Dendritic cell treated with granulocyte-macrophage colony-stimulating factor and Interleukin-4, amounts not matched to agents 40 ng/mL and 50 ng/mL, for 4 days (primary cell): Measurements from ENCODE around the gene FAM240A.
"Not testable (repeated sequence)": the region's sequence is repeated elsewhere in the genome, so short reads cannot be mapped to it uniquely, and the experiment has no call there.

Source experiments
- H3K27ac Mint-ChIP-seq: one replicate; pipeline ENCODE4 v1.8.0; 2022; ENCODE audit warnings: mild to moderate bottlenecking, mixed read lengths
- H3K27me3 Mint-ChIP-seq: one replicate; pipeline ENCODE4 v1.8.0; 2022; ENCODE audit warnings: mild to moderate bottlenecking, mixed read lengths
- H3K36me3 Mint-ChIP-seq: one replicate; pipeline ENCODE4 v1.8.0; 2022; ENCODE audit warnings: low read depth, mixed read lengths
- H3K4me1 Mint-ChIP-seq: one replicate; pipeline ENCODE4 v1.8.0; 2022; ENCODE audit warnings: low read depth, mixed read lengths
- H3K4me3 Mint-ChIP-seq: one replicate; pipeline ENCODE4 v1.8.0; 2022; ENCODE audit warnings: mild to moderate bottlenecking, moderate library complexity, mixed read lengths
- H3K9me3 Mint-ChIP-seq: one replicate; pipeline ENCODE4 v1.8.0; 2022; ENCODE audit warnings: mixed read lengths
- intact Hi-C: fragments of 100-400 bp; cut with micrococcal nuclease; formaldehyde crosslinking; loops from one replicate; pipeline ENCODE4 v1.15.0; 2022

FAM240A gene

DNA sequence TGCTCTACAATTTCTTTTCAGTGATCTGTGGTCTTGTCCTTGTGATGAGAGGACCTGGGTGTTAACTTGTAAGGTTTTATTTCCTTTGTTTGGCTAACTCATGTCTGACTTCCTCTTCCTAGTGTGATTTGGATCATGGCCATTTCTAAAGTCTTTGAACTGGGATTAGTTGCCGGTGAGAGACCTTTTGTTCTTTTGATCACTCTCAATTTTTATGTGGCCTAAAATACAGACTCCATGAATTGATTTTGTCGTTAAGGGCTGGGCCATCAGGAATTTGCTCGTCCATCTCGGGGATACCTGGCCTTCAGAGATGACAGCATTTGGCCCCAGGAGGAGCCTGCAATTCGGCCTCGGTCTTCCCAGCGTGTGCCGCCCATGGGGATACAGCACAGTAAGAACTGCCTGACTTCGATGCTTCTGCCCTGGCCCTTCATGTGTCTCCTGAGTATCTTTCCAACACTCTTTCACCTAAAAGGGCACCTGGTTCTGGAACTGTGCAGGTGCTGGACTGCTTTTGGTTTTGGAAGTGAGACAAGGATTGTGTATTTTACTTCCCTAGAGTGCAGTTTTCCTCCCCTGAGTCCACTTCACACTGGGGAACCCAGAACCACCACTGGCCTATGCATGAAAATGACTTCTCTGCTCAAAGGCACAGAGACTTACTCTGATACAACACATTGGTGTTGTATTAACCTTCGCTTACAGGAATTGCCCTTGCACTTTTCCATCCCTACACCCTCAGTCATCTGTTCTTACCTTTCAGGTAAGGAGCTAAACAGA, 33.2 kb upstream of the FAM240A start:
- Mint-ChIP-seq H3K4me3 (no peak overlapping the region), H3K27me3 (peaks cover 44% of the 10 kb centered on the region), H3K27ac (no peak overlapping the region), H3K4me1 (peaks cover 6% of the 10 kb centered on the region), H3K9me3 (no peaks in the 10 kb centered on the region), H3K36me3 (no peaks in the 10 kb centered on the region)
- intact Hi-C loops = no loop called here

DNA sequence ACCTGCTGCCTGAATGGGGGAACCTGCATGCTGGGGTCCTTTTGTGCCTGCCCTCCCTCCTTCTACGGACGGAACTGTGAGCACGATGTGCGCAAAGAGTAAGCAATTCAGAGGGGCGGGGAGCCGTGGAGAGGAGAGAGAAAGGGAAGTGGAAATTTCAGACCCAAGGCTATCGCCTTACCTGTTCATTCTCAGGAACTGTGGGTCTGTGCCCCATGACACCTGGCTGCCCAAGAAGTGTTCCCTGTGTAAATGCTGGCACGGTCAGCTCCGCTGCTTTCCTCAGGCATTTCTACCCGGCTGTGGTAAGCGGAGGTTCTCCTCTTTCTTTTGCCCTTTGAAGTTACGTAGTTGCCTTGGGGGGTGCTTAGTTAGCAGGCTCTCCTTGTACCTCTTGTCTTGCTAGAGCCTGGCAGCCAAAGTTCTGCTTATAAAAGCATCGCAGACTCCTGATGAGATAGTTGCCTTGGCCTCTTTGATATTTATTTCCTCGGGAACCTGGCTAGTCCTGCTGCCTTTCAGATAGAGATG, 32.5 kb upstream of the FAM240A start:
- intact Hi-C loops = loop anchor here (10.0 kb wide), 1 partner anchor 55 kb away; no protein-coding TSS in a partner anchor
- H3K36me3 Mint-ChIP-seq = no peaks in the 10 kb centered on the region
- H3K27me3 Mint-ChIP-seq = peaks cover 48% of the 10 kb centered on the region
- no peaks in the 10 kb centered on the region for H3K9me3 Mint-ChIP-seq
- no peak overlapping the region for H3K27ac Mint-ChIP-seq
- no peak overlapping the region for H3K4me3 Mint-ChIP-seq
- H3K4me1 Mint-ChIP-seq = peaks cover 6% of the 10 kb centered on the region

DNA sequence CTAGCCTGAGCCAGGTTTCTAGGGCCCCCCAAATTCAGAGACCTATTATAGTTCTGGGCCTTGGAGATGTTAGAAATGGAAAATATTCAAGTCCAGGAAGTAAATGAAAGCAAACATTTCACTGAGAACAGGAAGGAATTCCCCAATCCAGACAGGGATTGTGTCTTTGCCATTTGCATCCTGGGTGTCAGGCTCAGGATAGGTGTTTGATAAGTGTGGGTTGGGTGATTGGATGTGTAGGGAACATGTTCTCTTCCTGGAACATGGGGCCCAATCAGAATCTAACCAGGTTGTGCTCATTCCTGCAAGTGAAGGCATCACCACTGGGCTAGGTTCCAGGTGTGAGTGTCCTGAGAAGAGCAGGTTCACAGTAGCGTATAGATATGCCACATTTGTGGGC, 31.6 kb upstream of the FAM240A start:
- Mint-ChIP-seq H3K27ac (no peak overlapping the region), H3K4me1 (peaks cover 6% of the 10 kb centered on the region), H3K36me3 (no peaks in the 10 kb centered on the region), H3K27me3 (peaks cover 41% of the 10 kb centered on the region), H3K9me3 (no peaks in the 10 kb centered on the region), H3K4me3 (no peak overlapping the region)
- intact Hi-C loops = loop anchor here (10.0 kb wide), 1 partner anchor 54 kb away; no protein-coding TSS in a partner anchor

DNA sequence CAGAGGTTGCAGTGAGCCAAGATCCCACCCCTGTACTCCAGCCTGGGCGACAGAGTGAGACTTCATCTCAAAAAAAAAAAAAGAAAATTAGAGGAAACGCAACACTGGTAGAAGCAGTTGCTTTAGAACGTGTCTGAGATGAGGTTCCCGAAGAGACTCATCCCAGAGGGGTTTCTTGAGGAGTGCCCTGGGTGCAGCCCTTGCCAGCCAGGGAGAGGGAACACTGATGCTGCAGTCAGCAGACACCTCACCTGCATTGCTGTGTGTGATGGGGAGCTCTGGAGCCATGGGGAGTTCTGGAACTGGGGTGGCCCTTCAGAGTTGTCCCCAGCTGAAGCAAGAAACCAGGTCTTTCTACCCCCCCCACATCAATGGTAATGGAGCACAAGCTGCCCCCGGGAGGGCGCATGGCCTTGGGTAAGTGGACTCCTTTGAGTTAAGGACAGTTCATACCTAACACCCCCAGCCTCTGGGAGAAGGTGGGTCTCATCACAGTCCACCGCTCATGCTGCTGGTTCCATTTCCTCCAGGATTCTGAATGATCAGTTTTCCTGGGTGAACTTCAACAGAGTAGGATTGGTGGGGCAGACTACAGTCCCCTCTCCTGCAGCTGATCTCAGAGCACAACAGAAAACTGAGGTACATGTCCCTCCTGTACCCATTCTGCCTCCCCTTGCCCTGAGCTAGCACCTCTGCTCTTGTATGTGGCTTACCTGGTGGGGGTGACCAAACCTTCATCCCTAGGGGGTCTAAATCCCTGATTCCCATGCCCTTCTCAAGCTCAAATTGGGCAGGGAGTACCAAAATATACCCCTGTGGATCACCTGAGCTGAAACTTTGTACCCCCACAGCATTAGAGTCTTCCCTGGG, 27.5 kb upstream of the FAM240A start:
- Mint-ChIP-seq H3K27me3 (peaks cover 20% of the 10 kb centered on the region), H3K36me3 (no peaks in the 10 kb centered on the region)

DNA sequence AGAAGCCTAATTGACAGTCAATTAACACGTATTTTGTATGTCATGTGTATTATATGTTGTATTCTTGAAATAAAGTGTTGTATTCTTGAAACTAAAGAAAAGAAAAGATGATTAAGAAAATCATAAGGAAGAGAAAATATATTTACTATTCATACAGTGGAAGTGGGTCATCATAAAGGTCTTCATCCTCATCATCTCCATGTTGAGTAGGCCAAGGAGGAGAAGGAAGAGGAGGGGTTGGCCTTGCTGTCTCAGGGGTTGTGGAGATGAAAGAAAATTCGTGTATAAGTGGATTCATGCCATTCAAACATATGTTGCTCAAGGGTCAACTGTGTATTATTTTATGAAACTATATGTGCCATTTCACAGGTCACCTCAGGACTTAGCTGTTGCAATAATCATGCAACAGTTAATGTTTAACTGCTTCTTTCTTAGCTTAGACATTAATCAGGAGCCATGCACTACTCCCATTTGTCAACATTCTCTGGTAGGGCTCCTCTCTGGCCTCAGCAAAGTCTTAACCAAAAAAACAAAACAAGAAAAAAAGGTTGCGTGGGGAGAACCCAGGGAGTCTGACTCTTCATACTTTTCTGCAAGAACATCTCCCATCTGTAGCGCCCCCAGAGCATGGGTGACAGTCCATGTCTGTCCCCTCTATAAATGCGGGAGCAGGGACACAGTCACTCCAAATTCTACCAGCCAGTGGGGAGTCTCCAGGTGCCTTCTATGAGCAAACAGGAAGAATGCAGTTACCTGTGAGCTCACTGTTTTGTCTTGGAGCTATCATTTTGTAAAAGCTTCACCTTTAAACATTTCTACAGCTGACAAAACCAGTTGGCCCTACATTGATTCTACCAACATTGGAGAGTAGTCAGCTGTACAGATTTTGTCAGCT, 26.3 kb upstream of the FAM240A start:
- no peaks in the 10 kb centered on the region for H3K9me3 Mint-ChIP-seq
- intact Hi-C loops = loop anchor here (10.0 kb wide), 1 partner anchor 49 kb away; no protein-coding TSS in a partner anchor

More for the DNA sequence above, 27.5 kb upstream of the FAM240A start:
- intact Hi-C loops = loop anchor here (10.0 kb wide), 1 partner anchor 50 kb away; no protein-coding TSS in a partner anchor
- Mint-ChIP-seq H3K4me1 (no peaks in the 10 kb centered on the region), H3K9me3 (no peaks in the 10 kb centered on the region), H3K4me3 (no peak overlapping the region), H3K27ac (no peak overlapping the region)

GRCh38 chr3:46586738-46587246, 25.5 kb upstream of the FAM240A start:
- Mint-ChIP-seq H3K27ac (no peak overlapping the region), H3K36me3 (no peaks in the 10 kb centered on the region), H3K4me1 (no peaks in the 10 kb centered on the region), H3K9me3 (no peaks in the 10 kb centered on the region), H3K27me3 (peaks cover 19% of the 10 kb centered on the region), H3K4me3 (no peak overlapping the region)
- intact Hi-C loops = loop anchor here (10.0 kb wide), 1 partner anchor 48 kb away; no protein-coding TSS in a partner anchor

More for the DNA sequence above, 26.3 kb upstream of the FAM240A start:
- H3K4me3 Mint-ChIP-seq = no peak overlapping the region
- H3K4me1 Mint-ChIP-seq = no peaks in the 10 kb centered on the region
- H3K27ac Mint-ChIP-seq = no peak overlapping the region
- peaks cover 18% of the 10 kb centered on the region for H3K27me3 Mint-ChIP-seq
- H3K36me3 Mint-ChIP-seq = no peaks in the 10 kb centered on the region

DNA sequence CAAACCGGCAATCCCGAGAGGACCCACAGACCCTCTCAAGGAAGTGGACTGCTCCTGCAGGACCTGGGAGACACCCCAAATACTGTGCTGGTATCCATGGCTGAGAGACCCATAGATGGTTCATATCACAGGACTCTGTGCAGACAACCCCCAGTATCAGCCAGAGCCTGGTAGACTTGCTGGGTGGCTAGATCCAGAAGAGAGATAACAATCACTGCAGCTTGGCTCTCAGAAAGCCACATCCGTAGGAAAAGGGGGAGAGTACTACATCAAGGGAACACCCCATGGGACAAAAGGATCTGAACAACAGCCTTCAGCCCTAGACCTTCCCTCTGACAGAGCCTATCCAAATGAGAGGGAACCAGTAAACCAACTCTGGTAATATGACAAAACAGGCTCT, 25.1 kb upstream of the FAM240A start:
- not testable (repeated sequence) for H3K36me3 Mint-ChIP-seq, H3K4me1 Mint-ChIP-seq, H3K9me3 Mint-ChIP-seq, H3K4me3 Mint-ChIP-seq, H3K27ac Mint-ChIP-seq
- peaks cover 21% of the 10 kb centered on the region for H3K27me3 Mint-ChIP-seq
- intact Hi-C loops = loop anchor here (10.0 kb wide), 1 partner anchor 48 kb away; no protein-coding TSS in a partner anchor

DNA sequence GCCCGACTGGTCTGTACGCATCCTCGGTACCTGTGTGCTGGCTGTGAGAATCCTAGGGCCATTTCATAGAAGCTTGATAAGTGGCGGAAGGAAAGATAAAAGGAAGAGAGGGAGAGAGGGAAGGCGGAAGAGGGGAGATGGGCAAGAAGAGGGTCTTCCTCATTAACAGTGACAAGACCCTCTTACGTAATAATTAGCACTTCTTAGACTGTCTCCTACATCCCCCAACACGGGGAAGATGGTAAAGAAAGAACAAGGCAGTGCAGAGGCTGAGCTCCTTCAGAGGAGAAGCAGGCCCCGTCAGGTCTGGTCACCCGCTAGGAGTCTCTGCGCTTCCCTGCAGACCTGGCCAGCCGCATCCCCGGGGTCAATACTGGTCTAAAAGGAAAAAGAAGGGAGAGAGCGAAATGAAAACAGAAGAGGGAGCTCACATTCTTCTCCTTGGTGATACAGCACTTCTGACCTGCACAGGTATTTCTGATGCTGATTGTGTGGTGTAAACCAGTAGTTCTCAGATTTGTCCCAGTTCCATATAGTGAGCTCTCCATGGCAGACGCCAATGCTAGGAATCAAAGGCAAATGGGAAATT, 19.0 kb upstream of the FAM240A start:
- H3K9me3 Mint-ChIP-seq = no peaks in the 10 kb centered on the region
- H3K4me3 Mint-ChIP-seq = no peak overlapping the region
- intact Hi-C loops = no loop called here
- no peak overlapping the region for H3K27ac Mint-ChIP-seq
- no peaks in the 10 kb centered on the region for H3K36me3 Mint-ChIP-seq
- peaks cover 15% of the 10 kb centered on the region for H3K27me3 Mint-ChIP-seq
- H3K4me1 Mint-ChIP-seq = no peaks in the 10 kb centered on the region

DNA sequence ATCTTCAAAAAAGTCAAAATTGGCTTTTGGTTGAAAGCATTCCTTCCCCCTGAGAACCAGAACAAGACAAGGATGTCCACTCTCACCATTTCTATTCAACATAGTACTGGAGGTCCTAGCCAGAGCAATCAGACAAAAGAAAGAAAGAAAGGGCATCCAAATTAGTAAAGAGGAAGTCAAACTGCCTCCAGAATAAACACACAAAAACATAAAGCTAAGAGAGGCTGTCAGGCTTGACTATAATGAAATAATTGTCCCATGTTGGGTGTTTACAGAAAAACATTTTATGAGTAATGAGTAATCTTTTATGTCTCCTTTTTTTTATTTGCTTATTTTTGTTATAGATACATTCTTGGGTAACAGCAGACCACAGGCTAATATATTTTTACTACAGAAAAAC, 18.3 kb upstream of the FAM240A start:
- H3K4me1 Mint-ChIP-seq = no peaks in the 10 kb centered on the region
- no peaks in the 10 kb centered on the region for H3K9me3 Mint-ChIP-seq
- H3K27me3 Mint-ChIP-seq = peaks cover 15% of the 10 kb centered on the region
- intact Hi-C loops = no loop called here
- H3K36me3 Mint-ChIP-seq = no peaks in the 10 kb centered on the region
- no peak overlapping the region for H3K4me3 Mint-ChIP-seq
- no peak overlapping the region for H3K27ac Mint-ChIP-seq

- intact Hi-C loops = no loop called here
- Mint-ChIP-seq H3K9me3 (no peaks in the 10 kb centered on the region), H3K27me3 (peaks cover 15% of the 10 kb centered on the region), H3K36me3 (no peaks in the 10 kb centered on the region), H3K4me1 (no peaks in the 10 kb centered on the region), H3K4me3 (no peak overlapping the region), H3K27ac (no peak overlapping the region)
Measured at GRCh38 chr3:46594723-46595122, 17.6 kb upstream of the FAM240A start.

GRCh38 chr3:46595819-46596314, 16.5 kb upstream of the FAM240A start:
- Mint-ChIP-seq H3K9me3 (no peaks in the 10 kb centered on the region), H3K4me1 (no peaks in the 10 kb centered on the region), H3K4me3 (no peak overlapping the region), H3K27me3 (peaks cover 13% of the 10 kb centered on the region), H3K27ac (no peak overlapping the region), H3K36me3 (no peaks in the 10 kb centered on the region)
- intact Hi-C loops = no loop called here

- intact Hi-C loops = no loop called here
- H3K4me3 Mint-ChIP-seq = no peak overlapping the region
- no peak overlapping the region for H3K27ac Mint-ChIP-seq
- H3K4me1 Mint-ChIP-seq = peaks cover 11% of the 10 kb centered on the region
- peaks cover 2% of the 10 kb centered on the region for H3K27me3 Mint-ChIP-seq
- H3K9me3 Mint-ChIP-seq = no peaks in the 10 kb centered on the region
- H3K36me3 Mint-ChIP-seq = no peaks in the 10 kb centered on the region
Measured at GRCh38 chr3:46599590-46599989, 12.7 kb upstream of the FAM240A start.
